HCEC 1CT (cell line): ENCODE measurements around the gene XYLT1.

Experiments used
- DNase-seq: peaks from one replicate; pipeline ENCODE4 v3.0.0-alpha.2; 2017

XYLT1 gene

DNA sequence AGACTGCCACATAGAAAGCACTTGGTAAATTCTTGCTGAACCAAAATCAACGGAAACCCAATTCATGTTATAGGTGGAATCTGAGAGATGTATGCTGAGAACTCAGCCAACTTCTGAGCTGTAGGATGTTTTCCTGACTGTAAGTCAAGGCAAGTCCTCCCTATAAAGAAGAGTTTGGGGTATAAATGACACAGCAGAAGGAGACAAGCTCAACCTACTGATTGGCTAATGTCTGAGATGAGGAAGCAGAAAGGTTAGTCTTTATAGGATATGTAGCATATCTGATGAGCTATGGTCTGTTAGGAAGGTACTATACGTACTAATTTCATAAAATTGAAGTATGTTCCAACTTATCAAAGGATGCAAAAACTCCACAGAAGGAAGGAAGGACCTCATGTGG, 99.5 kb downstream of the XYLT1 start:
- no peak for DNase-seq

DNA sequence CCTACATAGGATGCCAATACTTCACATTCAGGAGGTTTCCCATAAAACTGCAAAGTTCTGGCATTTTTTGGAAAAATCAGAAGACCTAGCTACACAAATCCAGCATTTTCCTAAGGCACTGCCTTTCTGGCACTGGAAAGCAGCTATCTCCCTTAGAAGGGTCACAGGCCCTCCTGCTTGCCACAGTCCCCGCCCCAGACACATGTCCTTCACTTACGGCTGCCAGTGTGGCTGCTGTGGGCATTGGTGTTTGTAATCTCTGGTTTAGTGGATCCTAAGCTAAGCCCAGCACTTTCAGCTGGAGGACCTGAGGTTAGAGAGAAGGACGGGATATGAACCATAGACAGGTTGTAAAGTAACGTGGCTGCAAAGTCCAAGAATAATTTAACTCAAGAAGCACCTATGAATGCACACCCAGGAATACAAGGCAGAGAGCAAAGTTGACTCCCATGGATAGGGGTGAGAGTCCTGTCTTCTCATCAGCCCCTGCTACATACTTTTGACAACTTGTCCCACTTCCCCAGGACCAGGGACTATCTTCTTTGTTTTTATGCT, 100.0 kb downstream of the XYLT1 start:
- DNase-seq = no peak

DNA sequence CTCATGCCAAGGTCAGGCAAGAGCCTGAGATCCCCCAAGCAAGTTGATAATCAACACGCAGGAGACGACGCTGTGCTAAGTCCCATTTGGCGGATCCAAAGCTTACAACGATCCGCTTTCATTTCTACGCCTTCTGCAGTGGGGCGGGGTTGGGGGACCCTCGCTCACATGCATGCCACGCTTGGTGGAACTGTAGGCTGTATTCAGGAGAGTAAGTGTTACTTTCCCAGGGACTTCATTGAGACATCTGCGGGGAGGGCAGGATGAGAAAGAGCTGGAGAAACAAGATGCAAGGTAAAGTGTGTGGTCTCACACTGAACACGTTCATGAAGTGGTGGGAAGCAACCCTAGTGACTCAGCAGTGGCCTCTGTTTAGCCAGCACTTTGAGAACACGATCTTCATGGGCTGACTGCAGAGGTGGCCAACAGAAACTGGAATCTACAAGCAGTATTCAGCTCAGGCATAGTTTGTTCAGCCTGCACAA, 100.5 kb downstream of the XYLT1 start:
- DNase-seq = no peak

DNA sequence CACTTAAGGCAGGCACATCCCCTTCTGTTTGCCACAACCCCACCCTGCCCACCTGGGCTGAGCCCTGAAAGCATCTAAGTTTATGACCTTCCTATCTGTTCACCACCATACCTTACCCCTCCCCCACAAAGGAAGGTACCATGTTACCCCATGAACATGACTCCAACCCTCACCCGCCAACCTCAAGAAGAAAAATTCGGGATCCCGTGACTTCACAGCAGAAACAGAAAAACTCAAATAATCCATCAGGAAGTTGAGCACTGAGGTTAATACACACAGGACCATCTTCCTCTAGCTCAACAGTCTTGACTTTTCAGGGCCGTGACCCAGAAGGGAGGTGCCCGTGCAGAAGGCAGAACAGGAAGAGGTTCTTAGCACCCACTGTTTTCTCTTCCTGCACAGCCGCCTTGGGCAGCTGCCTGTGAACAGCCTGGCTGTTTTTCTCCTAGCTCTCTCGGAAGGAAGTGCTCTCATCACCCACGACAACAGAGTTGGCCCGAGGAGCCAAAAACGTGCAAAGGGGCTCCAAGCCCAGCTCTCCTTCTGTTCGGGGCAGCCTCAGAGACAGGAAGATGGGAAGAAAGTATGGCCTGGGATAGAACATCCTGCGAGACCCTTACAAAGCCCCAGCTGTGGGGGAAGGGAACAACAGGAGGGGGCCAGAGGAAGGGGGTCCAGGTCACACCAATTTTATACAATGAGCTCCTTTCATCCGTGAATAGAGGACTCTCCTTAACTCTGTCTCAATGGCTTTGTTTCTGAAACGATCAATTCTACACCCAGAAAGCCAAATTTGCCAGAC, 101.1 kb downstream of the XYLT1 start:
- DNase-seq = no peak

DNA sequence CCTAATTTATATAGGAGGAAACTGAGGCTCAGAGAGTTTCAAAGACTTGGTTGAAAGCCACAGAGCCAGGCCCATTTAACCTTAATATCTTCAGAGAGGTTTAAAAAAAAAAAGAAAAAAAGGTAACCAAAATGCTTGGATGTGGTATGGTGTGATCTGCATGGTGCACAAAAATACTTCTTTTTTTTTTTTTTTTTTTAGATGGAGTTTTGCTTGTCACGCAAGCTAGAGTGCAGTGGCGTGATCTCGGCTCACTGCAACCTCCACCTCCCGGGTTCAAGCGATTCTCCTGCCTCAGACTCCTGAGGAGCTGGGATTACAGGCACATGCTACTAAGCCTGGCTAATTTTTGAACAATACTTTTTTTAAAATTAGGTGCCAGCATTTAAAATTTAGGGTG, 101.8 kb downstream of the XYLT1 start:
- no peak for DNase-seq

DNA sequence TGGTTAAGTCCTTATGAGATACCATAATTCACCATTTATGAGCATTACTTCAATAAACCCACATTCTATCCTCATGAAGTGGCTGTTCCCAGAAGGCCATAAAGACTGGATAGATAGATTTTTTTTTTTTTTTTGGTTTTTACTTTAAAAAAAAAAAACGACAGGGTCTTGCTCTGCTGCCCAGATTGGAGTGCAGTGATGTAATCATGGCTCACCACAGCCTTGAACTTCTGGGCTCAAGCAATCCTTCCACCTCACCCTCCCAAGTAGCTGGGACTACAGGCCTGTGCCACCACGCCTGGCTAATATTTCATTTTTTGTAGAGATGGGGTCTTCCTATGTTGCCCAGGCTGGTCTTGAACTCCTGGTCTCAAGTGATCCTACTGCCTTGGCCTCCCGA, 102.3 kb downstream of the XYLT1 start:
- no peak for DNase-seq

DNA sequence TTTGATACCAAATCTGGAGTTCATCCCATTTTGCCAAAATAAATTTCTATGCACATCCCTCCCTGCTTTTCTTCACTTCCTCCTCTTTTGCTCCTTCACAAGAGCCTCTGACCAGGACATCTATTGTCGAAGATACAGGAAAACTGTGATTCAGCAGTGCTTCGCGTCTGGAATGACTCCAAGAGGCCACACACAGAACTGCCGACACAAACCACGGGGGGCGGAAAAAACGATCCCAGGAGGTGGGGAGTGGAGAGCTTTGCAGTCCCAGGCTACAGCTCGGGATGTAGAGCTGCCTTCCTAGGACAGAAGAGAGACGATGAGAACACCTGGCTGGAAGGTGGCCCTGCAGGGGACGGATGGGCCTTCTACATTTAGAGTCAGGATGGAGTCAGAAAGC, 102.8 kb downstream of the XYLT1 start:
- DNase-seq = no peak

DNA sequence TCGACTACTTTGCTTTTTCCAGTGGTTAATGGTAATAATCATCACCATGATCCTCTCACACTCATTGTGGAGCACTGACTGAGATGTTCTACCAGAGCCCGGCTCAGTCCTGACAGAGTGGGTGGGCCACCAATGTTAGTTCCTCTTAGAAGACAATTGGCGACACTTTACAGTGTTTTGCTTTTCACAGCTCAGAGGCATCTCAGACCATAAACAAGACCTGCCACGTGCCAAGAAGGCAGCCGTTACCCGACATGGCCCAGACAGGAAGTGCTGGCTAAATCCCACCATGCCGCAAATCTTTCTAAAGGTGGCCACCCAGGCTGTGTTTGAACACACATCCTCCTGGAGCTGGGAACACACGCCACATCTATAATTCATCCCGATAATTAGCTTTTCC, 103.7 kb downstream of the XYLT1 start:
- no peak for DNase-seq

DNA sequence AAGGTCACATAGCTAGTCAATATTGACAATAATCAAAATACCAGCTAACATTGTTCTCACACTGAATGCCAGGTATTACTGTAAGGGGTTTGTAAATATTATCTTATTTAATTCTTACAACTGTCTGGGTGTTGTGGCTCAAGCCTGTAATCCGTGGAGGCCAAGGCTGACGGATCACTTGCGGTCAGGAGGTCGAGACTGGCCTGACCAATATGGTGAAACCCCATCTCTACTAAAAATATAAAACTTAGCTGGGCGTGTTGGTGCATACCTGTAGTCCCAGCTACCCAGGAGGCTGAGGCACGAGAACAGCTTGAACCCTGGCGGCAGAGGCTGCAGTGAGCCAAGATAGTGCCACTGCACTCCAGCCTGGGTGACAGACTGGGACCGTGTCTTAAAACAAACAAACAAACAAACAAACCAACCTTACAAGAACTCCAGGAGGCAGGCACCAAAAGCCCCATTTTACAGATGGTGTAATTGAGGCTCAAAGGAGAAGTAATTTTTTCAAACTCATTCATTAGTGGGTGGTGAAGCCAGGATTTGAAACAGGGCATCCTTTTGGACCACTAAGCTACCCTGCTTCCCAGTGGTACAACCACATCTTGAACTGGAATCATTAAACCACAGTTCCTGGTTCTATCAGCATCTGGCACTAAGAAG, 104.3 kb downstream of the XYLT1 start:
- DNase-seq = no peak

DNA sequence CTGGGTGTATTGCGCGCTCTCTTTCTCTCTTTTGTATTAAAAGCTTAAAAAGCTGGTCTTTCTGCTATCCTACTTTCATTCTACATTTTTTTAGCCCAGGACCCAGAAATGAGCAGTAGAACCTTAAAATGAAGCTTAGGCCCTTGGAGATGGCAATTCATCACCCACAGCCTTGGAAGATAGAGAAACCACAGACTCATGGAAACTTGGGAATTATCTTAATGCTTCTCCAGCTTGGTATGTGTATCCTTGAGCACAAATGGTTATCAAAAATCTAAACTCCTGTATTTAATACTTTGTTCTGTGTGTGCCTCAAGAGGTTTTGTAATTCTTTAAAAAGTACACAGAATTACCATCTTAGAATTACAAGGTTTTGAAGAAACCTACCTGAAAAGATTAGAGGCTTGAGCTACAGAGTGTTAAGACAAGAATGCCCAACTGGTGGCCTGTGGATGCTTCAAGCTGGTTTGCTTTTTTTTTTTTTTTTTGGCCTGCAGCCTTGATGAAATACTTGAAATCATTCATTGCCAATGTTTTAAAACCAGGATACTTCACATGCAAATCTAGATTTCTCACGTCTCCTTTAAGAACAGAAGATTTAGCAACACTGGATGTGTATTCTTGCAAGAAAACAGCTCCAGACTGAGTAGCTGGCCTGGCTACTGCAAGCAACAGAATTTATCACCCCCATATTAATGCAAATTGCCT, 105.0 kb downstream of the XYLT1 start:
- no peak for DNase-seq

DNA sequence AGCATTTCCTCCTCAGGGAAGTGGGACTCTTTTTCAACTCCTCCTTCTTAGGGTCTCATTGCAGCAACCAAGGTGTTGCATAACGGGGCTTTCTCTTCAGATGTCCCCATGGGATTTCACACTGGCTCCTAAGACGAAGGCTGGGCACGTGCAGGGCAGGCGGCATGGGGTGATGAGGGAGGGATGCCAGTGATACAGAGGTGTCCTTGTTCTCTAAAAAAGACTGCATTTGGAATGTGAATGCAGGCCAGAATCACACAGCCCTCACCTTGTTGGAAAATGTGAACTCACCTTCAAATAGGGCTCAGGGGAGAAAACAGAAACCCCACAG, 105.6 kb downstream of the XYLT1 start:
- DNase-seq = no peak

DNA sequence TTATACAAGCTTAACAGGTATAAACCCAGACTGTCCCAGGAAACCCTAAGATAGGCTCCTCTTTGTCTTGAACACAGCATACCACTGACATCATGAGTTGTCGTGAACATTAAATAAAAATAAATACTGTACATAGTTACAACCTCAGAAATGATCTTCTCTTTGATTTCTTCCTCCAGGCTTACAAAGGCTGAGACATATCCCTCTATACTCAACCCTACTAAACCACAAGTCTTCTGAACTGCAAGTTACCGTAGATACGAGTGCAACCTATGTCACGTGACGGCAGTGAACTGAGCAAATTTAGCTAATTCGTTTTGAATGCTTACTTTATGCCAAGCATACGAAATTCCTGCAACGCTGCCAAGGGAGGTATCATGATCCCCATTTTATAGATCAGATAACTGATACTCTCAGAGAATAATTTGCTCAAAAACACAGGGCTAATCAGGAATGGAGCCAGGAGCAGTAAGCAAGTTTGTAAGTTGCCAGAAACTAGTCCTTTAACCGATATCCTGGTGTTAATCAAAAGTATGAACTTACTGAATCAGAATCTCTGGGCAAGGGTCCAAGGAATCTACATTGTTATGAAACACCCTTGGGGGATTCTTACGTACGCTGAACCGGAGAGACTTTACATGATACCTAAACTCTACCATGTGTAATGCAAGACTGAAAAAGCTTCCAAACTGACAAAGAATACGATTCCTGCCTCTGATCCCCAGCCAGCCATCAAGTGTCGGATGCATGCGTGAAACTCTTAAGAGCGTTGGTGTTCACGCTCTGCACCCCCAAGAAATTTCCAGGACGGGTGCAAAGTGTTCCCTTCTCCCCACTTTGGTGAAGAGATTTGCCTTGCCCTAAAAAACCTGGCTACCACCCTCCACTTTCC, 106.2 kb downstream of the XYLT1 start:
- peak; percentile 39 for DNase-seq

DNA sequence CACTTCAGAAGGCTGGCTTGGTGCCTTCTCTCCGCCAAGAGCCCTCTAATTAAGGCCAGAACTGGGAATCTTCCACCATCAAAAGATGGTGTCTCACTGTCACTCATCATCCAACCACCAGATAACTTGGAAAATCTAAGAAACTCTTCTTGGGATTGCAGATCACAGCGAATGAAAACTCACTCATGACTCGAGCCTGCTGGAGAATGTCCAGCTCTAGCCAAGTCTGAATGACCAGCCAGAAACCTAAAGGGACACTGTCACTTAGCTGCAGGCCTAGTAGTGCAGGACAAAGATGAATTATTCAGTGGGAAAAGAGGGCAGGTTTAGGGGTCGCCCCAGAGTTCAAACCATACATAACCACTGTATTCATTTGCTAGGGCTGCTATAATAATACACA, 107.8 kb downstream of the XYLT1 start:
- DNase-seq = no peak

DNA sequence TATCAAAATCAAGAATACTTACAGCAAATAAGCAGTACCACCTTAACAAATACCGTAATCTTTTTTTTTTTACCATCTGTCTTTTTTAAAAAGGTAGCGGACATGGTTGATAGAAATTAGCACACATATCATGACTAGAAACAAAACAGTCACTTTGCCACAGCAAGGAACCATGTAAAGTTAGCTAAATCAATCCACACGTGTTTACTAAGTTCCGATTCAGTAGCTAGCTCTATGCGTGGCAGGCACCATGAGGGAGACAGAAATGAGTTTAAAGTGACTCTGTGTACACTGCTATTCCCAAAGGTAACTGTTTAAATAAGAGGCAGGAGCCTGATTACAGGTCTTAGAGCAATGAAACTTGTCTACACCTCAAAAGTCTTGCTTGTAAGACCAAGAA, 108.6 kb downstream of the XYLT1 start:
- no peak for DNase-seq

DNA sequence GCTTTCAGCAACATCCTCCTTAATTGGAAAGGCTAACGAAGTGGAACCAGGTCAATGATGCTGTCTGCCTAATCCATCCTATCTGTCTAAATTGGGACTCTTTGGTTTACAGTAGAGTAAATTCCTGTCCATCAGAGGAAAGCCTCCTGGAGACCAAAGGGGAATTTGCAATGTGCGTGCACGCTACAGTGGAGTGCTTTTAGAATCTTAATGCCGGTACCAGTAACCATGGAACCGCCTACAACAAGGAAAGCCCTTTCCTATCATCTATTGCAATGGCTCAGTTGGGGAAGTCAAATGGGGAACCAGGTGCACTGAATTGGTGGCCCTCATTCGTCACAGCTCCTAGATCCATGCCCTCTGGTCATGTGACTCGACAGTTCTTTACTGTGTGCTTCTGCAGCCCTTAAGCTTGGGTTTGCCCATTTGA, 110.1 kb downstream of the XYLT1 start:
- no peak for DNase-seq

DNA sequence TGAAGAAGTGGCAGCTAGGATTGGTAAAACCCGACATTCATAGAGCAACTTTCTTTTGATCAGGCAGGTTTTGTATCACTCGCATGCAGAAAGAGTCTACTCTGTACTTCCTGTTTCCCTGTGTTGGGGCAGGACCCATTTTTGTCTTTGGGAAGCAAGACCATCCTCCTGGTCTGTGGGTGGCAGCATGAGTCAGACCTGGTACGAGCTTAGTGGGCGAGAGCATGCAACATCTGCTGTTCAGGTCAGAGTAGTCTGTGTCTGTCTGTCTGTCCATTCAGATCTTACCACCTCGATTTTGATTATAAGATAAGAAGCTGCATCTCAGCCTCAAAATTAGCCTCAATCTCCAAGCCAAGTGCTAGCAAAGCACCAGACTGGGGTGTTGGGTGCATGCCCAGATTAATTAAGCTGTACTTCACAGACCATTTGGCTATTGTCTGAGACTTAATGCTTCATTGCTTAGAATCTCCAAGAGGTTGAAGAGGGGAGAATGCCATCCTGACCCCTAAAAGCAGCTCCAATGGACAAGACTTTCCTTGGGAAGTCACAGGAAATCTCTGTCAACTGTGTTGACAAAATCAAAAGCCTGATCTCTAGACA, 110.9 kb downstream of the XYLT1 start:
- DNase-seq = peak; percentile 38

DNA sequence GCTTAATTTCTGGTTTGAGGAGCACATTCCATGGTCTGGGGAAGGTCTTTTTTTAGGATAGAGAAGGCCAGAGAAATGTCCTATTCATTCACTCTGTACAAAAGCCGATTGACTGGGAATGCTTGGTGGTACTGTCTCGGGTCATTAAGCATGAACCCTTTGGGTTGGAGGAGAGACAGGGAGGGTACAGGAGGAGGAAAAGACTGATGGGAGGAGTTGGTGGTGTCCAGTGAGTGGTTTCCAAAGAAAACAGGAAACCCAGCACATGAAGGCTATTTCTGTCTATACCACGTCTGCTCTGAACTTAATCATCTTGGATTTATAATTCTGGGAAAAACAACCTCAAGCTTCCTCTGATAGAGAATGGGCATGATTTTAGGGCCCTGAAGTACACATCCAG, 111.9 kb downstream of the XYLT1 start:
- no peak for DNase-seq

DNA sequence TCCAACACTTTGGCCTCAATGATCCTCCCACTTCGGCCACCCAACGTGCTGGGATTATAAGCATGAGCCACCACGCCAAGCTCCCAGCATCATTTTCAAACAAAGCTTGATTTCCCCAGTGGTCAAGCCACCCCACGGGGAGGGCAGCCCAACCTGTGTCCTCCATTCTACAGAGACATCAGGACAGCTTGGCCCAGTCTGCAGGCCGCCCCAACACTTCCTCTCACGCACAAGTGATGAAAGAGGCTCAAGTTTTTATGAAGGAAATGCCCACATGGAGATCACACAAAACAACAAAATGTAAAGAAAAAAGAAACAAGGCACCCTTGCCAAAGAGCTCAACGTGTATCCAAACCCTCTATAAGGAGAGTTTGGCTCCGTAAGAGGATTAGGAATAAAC, 112.4 kb downstream of the XYLT1 start:
- DNase-seq = no peak

DNA sequence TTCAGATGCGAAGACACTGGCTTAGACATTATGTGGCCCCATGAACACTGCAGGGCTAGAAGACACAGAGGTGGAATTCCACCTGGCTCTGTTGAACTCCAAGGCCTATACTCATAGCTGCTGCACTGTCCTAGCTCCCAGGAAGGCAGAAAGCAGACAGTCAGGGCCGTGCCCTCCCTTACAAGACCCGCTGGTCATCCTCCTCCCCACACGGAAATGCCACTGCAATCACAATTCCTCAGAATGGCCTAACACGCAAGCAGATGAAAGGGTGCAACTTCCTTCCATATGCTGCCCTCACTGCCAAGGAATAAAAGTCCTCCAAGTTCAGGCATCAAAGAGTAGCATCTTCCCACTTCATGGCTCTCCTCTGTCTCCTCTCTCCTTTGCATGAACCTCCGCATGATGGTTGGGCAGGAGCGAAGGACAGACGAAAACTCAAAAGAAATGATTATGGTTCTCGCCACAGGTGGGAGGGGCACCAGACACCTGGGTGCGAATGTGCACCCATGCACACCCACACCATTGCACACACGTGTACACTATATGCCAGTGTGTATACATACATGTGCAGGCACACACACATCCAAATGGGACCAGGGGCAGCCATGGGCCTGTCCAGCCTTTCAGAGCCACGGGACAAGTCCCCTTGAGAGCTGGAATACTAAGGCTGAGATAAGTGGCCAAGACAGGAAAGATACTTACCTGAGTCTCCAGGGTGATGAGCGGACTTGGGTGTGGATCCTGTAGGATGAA, 113.3 kb downstream of the XYLT1 start:
- DNase-seq = no peak

DNA sequence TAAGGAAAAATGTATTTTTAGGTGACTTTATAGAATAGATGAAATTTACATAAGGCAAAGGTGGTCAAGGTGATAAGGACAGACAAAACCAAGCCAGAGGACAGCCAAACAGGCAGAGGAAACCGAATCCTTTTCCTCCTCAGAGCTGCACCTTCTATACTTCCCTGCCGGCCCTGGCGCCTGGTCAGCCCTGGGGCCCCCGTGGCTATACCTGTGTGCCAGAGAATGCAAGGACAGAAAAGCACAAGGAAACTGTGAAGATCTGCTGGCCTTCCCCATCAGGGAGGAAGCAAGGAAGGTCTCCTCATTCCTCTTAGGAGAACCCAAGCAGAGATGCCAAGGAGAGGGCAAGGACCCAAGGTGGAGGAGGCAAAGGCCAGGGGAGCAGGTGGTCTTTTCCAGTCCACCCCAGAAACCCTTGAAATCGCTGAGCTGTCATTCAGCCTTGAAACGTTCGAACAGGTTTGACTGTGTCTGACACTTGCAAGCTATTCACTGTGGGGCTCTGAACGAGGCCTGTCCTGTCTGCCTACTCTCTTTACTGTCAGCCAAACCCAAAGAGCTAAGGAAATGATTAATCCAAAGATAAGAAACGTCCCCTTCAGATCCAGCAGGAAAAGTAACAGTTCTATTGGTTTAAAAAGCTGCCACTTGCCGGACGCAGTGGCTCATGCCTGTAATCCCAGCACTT, 114.4 kb downstream of the XYLT1 start:
- no peak for DNase-seq

DNA sequence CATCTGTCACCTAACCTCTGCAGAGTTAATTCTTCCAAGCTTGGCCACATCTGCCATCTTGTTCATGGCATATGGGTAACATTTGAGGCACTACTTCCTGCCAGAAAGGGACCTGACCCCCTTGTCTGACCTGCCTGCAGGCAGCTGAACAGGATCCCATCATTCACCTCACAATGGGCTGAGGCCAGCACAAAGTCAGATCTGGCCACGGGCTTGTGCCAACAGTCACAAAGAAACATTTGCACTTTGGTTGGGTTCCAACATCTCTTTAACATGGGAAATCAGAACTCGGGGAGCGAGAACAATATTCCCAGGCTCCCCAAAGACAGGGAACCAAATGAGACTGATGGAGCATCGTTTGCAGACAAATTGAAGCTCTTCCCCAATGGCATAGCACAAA, 116.1 kb downstream of the XYLT1 start:
- DNase-seq = no peak
